ENCODE results near the gene TMPRSS11A.

GRCh38 chr4:67988991-67989390 is 25.7 kb upstream of the TMPRSS11A start:
- TF ChIP-seq CTCF (IDR thresholded peaks at IDR 0.05; ENCODE audit: low read depth, low read length) (no peak), EZH2phosphoT487 (IDR thresholded peaks at IDR 0.05; ENCODE audit: low read depth) (no peak)
